Measurements from ENCODE around the gene DPEP1.

Gene DPEP1

GRCh38 chr16:89579351-89579750 is 34.1 kb upstream of the DPEP1 start:
- ChIA-PET CTCF (no interaction called here), POLR2A (ENCODE audit: low non-redundant PET) (no interaction called here)
- TF ChIP-seq CTCF (conservative IDR thresholded peaks at IDR 0.05; ENCODE audit: low read depth) = no peak

GRCh38 chr16:89581045-89581695 is 32.3 kb upstream of the DPEP1 start:
- ChIA-PET POLR2A (ENCODE audit: low non-redundant PET) (no interaction called here), CTCF (interaction anchor here (0.6 to 0.7 kb wide), 2 partner anchors 24 to 69 kb away, joined by 3 read pairs; no protein-coding TSS in a partner anchor)
- peak overlapping the region; percentile 79 for H3K27ac ChIP-seq
- TF ChIP-seq CTCF (conservative IDR thresholded peaks at IDR 0.05; ENCODE audit: low read depth) = no peak
- peak; percentile 90 for DNase-seq (ENCODE audit: low spot score)

More at GRCh38 chr16:89579351-89579750, 34.1 kb upstream of the DPEP1 start:
- no peak for DNase-seq (ENCODE audit: low spot score)
- H3K27ac ChIP-seq = peak overlapping the region; percentile 38

GRCh38 chr16:89581861-89582563 is 31.4 kb upstream of the DPEP1 start:
- ChIA-PET CTCF (interaction anchor here (0.6 kb wide), 1 partner anchor 68 kb away, joined by 3 read pairs; no protein-coding TSS in a partner anchor), POLR2A (ENCODE audit: low non-redundant PET) (no interaction called here)
- H3K27ac ChIP-seq = peak overlapping the region; percentile 79
- DNase-seq (ENCODE audit: low spot score) = no peak
- TF ChIP-seq CTCF (conservative IDR thresholded peaks at IDR 0.05; ENCODE audit: low read depth) = no peak

GRCh38 chr16:89582614-89583196 is 30.7 kb upstream of the DPEP1 start:
- no peak for TF ChIP-seq CTCF (conservative IDR thresholded peaks at IDR 0.05; ENCODE audit: low read depth)
- ChIA-PET POLR2A (ENCODE audit: low non-redundant PET) (no interaction called here), CTCF (no interaction called here)
- DNase-seq (ENCODE audit: low spot score) = no peak
- H3K27ac ChIP-seq = peak overlapping the region; percentile 79

GRCh38 chr16:89583197-89583894 is 30.1 kb upstream of the DPEP1 start:
- POLR2A ChIA-PET (ENCODE audit: low non-redundant PET) = no interaction called here
- H3K27ac ChIP-seq = no peak overlapping the region
- CTCF ChIA-PET = interaction anchor here (0.6 kb wide), 2 partner anchors 18 to 57 kb away, joined by 3 to 7 read pairs; no protein-coding TSS in a partner anchor
- TF ChIP-seq CTCF (conservative IDR thresholded peaks at IDR 0.05; ENCODE audit: low read depth) = no peak
- DNase-seq (ENCODE audit: low spot score) = no peak
